Measurements from ENCODE around the gene SHMT2. TPM values are rescaled to one million over a fixed set of nuclear protein-coding genes. Genes with fewer than 3 reads are reported as not detected.

The SHMT2 gene
- total and polyA plus RNA-seq, 9 of the 15 experiments (the other 6 are each of a cell fraction or from before 2014, with no cell fraction given): 46.1 to 319 (median 115) TPM

GRCh38 chr12:57237932-57238853 is 8.7 kb downstream of the SHMT2 start:
- Histone ChIP-seq H4K20me1 (replicated peaks; ENCODE audit: control insufficient read depth, insufficient read depth, low read length) (peaks cover 8% of the 10 kb centered on the region), H3K9ac (ENCODE audit: insufficient read depth in 1 of 2, low read depth in 2 of 2, low read length in 2 of 2) (peak overlapping the region; percentile 18 to 86; a peak in 3 of 4 replicates), H3K79me2 (ENCODE audit: control insufficient read depth, insufficient read depth, low read length) (no peaks in the 10 kb centered on the region), H2AFZ (ENCODE audit: low read depth, low read length) (peak overlapping the region; percentile 99), H3K4me2 (ENCODE audit: insufficient read depth, low read length) (peak overlapping the region; percentile 84), H3K36me3 (ENCODE audit: control insufficient read depth, insufficient read depth, low read length) (peaks cover 26% of the 10 kb centered on the region; the same call in 2 of the 3 replicates), H3K27ac (ENCODE audit: extremely low read depth, low read depth, low read length) (no peak overlapping the region), H3K4me1 (replicated peaks in 1 of 2; ENCODE audit: control insufficient read depth in 2 of 2, insufficient read depth in 2 of 2, low read length in 2 of 2) (peaks cover 45 to 87% of the 10 kb centered on the region in 2 experiments), H3K9me1 (ENCODE audit: control insufficient read depth, insufficient read depth, low read length) (peaks cover 2% of the 10 kb centered on the region), H3K9me3 (replicated peaks; ENCODE audit: control insufficient read depth, insufficient read depth, low read depth, low read length) (no peaks in the 10 kb centered on the region), H3K27me3 (ENCODE audit: control insufficient read depth in 2 of 2, insufficient read depth in 2 of 2, low read length in 2 of 2) (peaks cover 2 to 23% of the 10 kb centered on the region in 2 experiments; a peak in 3 of 5 replicates), H3K4me3 (peak overlapping the region; percentile 33)
- intact Hi-C loops (cut with micrococcal nuclease): no loop called here
- TSS peak; percentile 46 for BruUV-seq (replicated peaks)
- ChIA-PET POLR2A (interaction anchor here (0.6 to 4.7 kb wide), 8 partner anchors 8 to 341 kb away, joined by 3 to 33 read pairs (median 3); partner anchors contain the start of gene SHMT2), CTCF (ENCODE audit: low intra/inter-chr PET ratio) (interaction anchor here (0.6 to 6.6 kb wide), 5 partner anchors 25 to 230 kb away, joined by 3 to 186 read pairs (median 3); partner anchors contain the start of gene NXPH4)
- DNase-seq (ENCODE audit: extremely low read depth in 1 of 4, low spot score in 3 of 4): peak; percentile 68 to 74 (median 72)
- no peak for FAIRE-seq
- 13% methylated on average over 42 of the region's 63 CpGs for WGBS (ENCODE audit: insufficient coverage, low coverage, missing lambda C conversion rate)
- peak; percentile 7 for ATAC-seq
- in situ Hi-C loops (cut with MboI): no loop called here
- TF ChIP-seq TRIM24 (IDR thresholded peaks at IDR 0.05) (no peak), NFIC (IDR thresholded peaks at IDR 0.05) (no peak), ZBTB11 (CRISPR knock-in tag; IDR thresholded peaks at IDR 0.05) (peak in 1 of 3 experiments; percentile 37; a peak in 1 of 6 replicates), ESRRA (IDR thresholded peaks at IDR 0.05; ENCODE audit: borderline replicate concordance, low read depth) (no peak), RAD51 (IDR thresholded peaks at IDR 0.05; ENCODE audit: borderline replicate concordance, low read depth) (no peak), RBBP5 (IDR thresholded peaks at IDR 0.05; ENCODE audit: borderline replicate concordance, insufficient read depth, low read length, poor library complexity, severe bottlenecking) (peak; percentile 23), PBX2 (CRISPR knock-in tag; IDR thresholded peaks at IDR 0.05; ENCODE audit: low read depth) (no peak), PBX2 (tag; conservative IDR thresholded peaks at IDR 0.05; ENCODE audit: low read depth) (no peak), BACH1 (tag; IDR thresholded peaks at IDR 0.05) (no peak), SLC30A9 (CRISPR knock-in tag; IDR thresholded peaks at IDR 0.05) (no peak), ZNF197 (CRISPR knock-in tag; IDR thresholded peaks at IDR 0.05; ENCODE audit: low read depth) (no peak), HOXB6 (CRISPR knock-in tag; IDR thresholded peaks at IDR 0.05; ENCODE audit: borderline replicate concordance) (no peak), EGR1 (conservative IDR thresholded peaks at IDR 0.05) (peak; percentile 39; the same call in 1 of the 2 replicates), ZNF766 (CRISPR knock-in tag; conservative IDR thresholded peaks at IDR 0.05) (no peak), SPI1 (IDR thresholded peaks at IDR 0.05; ENCODE audit: borderline replicate concordance, low read depth, low read length) (no peak)

Measured in K562 (cell line).